AG08396 (cell line): Measurements from ENCODE around the gene RPS6KA3.

Source experiments
- DNase-seq: peaks from one replicate; pipeline ENCODE4 v3.0.0; 2012; ENCODE audit warnings: low spot score, mixed read lengths

RPS6KA3 gene

GRCh38 chrX:20266810-20267606, at the start of gene RPS6KA3:
Gene RPS6KA3, minus strand, starts transcription at chrX:20266909. Its CDS starts 277 bp downstream, at chrX:20266632.
- peak; percentile 88 for DNase-seq

GRCh38 chrX:20315140-20315539, 48.4 kb upstream of the RPS6KA3 start:
- DNase-seq, result no peak

- no peak for DNase-seq
These were observed 47.2 kb upstream of the RPS6KA3 start for GRCh38 chrX:20313899-20314298.

- DNase-seq, result no peak
These were observed 45.3 kb upstream of the RPS6KA3 start for GRCh38 chrX:20312018-20312417.

- no peak for DNase-seq
These were observed 44.8 kb upstream of the RPS6KA3 start for GRCh38 chrX:20311505-20311904.

- DNase-seq, result peak; percentile 8
These were observed 43.1 kb upstream of the RPS6KA3 start for GRCh38 chrX:20309806-20310205.

- no peak for DNase-seq
These were observed 40.0 kb upstream of the RPS6KA3 start for GRCh38 chrX:20306668-20307067.

GRCh38 chrX:20300822-20301221, 34.1 kb upstream of the RPS6KA3 start:
- no peak for DNase-seq

GRCh38 chrX:20294957-20295356, 28.2 kb upstream of the RPS6KA3 start:
- DNase-seq, result no peak

GRCh38 chrX:20294284-20294683, 27.6 kb upstream of the RPS6KA3 start:
- no peak for DNase-seq

GRCh38 chrX:20285511-20285910, 18.8 kb upstream of the RPS6KA3 start:
- no peak for DNase-seq

- no peak for DNase-seq
These were observed 18.3 kb upstream of the RPS6KA3 start for GRCh38 chrX:20284992-20285391.

GRCh38 chrX:20284444-20284843, 17.7 kb upstream of the RPS6KA3 start:
- DNase-seq, result no peak

GRCh38 chrX:20280938-20281337, 14.2 kb upstream of the RPS6KA3 start:
- DNase-seq, result no peak

- no peak for DNase-seq
These were observed 7.4 kb upstream of the RPS6KA3 start for GRCh38 chrX:20274121-20274520.

- DNase-seq, result no peak
These were observed 5.0 kb upstream of the RPS6KA3 start for GRCh38 chrX:20271730-20272129.

GRCh38 chrX:20271186-20271585, 4.5 kb upstream of the RPS6KA3 start:
- no peak for DNase-seq

- DNase-seq, result no peak
These were observed 3.8 kb upstream of the RPS6KA3 start for GRCh38 chrX:20270562-20270890.

GRCh38 chrX:20269848-20270561, 3.3 kb upstream of the RPS6KA3 start:
- no peak for DNase-seq

GRCh38 chrX:20267931-20268701, 1.4 kb upstream of the RPS6KA3 start:
- no peak for DNase-seq

- no peak for DNase-seq
These were observed 860 bp upstream of the RPS6KA3 start for GRCh38 chrX:20267607-20267930.

- no peak for DNase-seq
These were observed 705 bp downstream of the RPS6KA3 start for GRCh38 chrX:20265726-20266681.
